Inferior parietal cortex (tissue), 1 donor: ENCODE measurements around the gene GIPC2.
"Not testable (repeated sequence)": the region's sequence is repeated elsewhere in the genome, so short reads cannot be mapped to it uniquely, and the experiment has no call there.

Source experiments
- DNase-seq: peaks from one replicate; pipeline ENCODE4 v3.0.0-alpha.2; 2016; ENCODE audit errors: extremely low spot score

Gene GIPC2

DNA sequence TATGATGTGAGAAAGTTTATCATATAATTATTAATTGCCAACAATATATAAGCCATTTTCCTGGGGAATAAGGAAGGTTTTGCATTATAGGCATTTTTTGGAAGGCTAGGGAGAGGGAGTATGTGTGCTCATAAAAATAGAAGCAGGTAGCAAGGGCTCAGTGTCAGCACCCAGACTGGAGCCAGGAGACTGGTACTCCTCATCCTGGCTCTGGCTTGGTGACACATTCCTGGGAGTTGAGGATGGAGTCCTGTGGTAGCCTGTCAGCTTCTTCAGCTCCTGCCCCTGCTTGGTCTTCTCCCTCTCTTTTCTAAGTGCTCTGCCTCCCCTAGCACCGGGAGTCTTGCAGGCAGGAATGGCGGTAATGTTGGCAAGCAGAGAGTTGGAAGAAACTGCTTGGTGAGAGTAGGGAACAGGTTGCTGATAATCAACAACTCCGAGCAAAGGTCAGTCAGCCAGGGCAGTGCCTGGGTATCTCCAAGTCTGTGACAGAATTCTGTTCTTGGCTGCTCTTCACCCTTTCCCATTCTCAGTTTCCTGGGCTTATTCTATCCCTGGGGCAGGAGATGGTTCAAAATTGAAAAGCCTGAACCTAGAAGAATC is 23.0 kb downstream of the GIPC2 start:
- DNase-seq, result no peak

DNA sequence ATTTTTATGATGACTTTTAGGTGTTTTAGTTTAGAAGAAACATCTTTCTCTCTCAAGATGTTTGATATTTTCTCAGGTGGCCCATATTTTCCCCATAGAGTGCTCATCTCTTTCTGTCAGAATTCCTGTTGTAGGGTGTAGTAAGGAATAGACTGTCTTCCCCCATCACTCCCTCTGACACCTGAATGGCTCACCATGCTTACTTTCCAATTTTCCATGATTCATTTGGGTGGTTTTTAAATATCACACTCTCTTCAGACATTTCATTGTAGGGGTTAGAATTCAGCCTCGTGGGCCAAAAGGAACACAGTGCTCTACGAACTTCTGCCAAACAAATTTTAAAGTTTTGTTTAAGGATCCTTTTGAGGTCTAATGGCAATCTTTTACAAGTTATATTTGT is 24.0 kb downstream of the GIPC2 start:
- no peak for DNase-seq

DNA sequence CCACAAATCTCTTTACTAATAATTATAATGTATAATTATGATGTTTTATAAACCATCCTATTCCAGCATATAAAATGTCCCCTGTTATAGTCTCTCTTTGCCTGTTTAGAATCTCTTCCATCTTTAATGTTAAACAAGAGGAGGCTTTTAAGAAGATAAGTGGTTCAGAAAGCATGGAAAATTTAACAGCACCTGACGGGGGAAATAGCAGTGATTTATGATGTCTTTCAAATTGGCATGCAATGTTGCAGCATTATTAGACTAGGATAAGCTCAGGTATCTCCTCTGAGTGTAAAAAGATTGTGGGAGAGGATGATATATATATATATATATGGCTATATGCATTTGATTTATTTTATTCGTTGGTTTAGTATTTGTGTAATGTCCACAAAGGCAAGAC is 24.4 kb downstream of the GIPC2 start:
- no peak for DNase-seq

DNA sequence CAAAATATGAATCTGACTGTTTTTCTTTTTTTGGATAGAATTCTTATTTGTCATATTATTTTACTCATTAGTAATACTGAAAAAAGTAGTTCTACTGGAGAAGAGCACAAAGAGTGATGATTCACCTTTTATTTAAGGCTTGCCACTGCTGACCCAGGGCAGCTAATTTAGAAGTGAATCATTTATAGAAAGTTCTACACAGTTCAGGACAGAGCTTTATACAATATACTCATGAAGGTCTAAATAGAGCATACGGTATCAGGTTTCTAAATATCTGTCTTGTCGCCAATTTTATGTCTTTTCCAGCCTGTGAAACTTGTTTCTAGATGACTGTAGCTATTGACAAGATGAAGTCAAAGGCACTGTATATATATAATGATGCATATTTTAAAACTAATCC is 25.0 kb downstream of the GIPC2 start:
- no peak for DNase-seq

DNA sequence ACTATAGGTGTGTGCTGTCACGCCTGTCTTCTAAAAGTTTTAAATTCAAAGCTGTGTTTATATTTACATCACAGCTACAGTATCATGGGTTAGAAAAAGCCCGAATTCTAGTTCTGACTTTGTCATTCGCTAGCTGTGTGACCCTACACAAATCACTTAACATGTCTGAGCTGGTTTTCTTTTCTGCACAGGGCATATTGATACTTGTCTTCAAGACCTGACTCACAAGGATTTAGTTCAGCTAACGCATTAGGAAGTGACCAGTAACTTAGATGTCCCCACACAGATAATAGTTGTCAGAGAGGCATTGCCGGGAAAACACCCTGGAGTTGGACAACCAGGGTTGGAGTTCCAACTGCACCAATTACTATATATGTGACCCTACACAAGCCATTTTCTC is 25.9 kb downstream of the GIPC2 start:
- DNase-seq, result no peak

DNA sequence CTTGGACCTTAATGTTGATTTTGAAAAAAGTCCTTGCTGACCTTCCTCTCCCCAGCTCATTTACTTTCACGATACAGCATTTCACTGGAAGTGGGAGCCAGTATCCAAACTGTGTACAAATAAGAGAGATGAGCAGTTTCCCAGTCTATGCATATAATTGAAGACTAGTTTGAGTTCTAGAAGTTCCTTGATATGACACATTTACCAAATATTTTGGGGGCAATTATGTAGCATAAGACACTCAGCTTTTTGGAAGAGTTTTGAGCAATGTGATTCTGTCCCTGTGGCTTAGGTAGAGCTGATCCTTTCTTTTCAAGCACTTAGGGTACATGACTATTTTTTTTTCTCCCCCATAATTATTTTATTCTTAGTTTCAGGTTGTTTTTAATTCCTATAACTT is 26.4 kb downstream of the GIPC2 start:
- DNase-seq, result no peak

DNA sequence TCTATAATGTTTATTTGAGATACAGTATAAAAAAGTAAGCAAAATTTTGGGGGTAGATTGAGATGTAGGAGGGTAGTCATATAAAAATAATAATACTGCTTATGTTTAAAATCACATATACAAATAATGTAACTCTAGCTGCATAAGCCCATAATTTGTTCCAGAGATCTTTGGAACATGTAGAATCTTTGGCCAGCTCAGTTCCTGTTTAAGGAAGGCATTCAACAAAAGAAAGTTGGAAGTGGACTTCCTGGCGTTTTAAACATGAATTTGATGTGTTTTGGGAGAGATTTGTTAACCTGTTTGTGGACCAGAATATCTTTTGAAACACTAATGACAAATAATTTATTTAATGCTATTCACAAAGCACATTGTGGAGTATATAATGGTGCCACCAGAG is 27.7 kb downstream of the GIPC2 start:
- DNase-seq, result no peak

DNA sequence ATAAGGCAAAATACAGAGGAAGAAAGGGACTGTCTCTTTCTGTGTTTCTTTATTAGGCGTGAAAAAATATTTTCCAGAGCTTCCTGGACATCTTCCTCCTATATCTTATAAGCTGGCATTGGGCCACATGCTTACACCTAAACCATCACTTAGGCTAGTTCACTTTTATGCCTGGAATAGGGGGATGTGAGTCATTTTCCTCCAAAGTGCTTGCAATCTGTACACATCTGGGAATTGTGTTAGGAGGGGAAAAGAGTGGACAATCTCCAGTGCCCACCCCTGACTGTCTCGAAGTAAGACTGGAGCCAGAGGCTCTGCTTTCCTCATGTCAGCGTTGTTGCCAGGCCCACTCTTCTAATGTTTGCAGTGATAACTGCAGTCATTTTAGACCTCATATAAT is 29.9 kb downstream of the GIPC2 start:
- no peak for DNase-seq

DNA sequence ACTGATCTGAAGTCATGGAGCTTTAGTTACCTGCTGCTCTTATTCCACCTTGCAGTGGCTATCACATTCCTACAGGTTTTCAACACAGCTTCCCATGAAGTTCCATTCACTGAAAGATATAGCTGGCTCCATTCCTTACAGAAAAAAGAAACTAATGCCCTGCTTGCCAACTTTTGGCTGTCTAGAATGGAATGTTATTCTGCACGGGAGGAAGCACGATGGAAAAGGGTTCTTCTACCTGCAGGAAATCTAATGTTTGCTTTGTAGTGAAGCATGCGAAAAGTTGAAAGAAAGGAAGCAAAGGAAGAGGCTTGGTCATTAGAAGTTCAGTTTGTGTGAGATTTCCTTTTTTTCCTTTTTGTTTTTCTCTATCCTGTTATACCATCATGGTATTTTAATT is 32.6 kb downstream of the GIPC2 start:
- no peak for DNase-seq

DNA sequence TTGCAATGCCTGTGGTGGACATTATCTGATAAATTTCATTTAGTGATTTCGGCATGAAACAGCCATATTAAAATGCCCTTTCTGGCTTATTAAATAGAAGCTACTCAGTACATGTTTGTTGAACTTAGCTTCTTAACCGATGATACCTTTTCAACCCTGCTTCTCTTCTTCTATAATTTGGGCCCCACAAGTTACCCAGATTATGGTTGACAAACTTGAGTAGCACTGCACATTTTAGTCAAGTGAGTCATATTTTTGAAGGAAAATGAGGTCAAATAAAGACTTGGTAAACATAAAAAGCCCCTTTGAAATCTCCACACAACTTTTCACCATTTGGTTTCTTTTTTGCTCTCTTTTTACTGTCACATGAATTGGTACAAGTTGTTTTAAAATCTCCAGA is 33.8 kb downstream of the GIPC2 start:
- DNase-seq, result no peak

DNA sequence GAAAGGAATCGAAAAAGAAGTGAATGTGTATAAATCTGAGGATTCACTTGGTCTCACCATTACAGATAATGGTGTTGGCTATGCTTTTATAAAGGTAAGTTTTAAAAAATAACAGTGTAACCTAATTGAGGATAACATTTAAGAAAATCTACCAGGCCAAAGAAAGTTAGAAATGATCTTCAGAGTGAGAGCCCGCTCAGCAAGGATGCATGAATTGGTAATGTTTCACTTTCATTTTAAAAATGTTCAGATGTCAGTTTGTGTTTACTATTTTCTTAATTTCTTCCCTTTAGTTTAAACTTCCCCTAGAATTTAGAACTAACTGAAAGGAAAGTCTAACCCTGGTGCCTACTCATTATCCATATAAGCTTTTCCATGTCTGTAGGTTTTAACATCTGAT is 35.0 kb downstream of the GIPC2 start:
- no peak for DNase-seq

DNA sequence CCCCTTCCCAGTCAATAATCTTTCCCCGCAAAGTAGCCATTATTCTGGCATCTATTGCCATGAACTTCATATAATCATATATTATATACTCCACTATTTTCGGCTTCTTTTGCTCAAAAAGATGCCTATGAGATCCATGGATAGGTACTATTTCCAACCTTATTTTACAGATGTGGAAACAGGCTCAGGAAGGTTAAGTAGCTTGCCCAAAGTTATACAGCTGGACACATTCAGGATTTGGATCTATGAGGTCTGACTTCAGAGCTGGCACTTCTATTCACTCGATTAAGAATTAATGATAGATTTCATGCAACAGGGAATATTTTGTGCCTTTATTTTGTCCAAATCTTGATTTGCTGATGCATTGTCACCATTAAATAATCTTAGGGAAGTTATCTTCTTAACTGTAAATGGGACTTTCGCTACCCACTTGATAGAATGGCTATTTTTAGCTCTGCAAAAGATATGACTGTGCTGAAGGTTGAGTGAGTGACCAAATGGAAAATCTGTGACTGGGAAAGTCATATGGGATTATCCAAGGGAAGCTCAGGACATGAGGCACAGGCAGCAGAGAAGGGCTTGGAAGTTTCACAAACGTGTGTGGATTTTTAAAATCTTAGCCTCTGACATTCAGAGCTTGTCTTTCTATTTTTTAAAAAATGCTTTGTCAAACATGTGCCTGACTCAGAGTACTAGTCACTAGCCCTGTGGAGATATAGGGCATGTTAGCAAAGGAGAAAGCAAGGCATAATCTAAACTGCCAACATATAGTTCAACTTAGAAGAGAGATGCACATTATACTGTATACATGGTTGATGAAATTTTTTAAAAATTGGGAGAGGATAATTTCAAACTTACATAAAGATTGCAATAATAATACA is 36.5 kb downstream of the GIPC2 start:
- DNase-seq, result no peak

DNA sequence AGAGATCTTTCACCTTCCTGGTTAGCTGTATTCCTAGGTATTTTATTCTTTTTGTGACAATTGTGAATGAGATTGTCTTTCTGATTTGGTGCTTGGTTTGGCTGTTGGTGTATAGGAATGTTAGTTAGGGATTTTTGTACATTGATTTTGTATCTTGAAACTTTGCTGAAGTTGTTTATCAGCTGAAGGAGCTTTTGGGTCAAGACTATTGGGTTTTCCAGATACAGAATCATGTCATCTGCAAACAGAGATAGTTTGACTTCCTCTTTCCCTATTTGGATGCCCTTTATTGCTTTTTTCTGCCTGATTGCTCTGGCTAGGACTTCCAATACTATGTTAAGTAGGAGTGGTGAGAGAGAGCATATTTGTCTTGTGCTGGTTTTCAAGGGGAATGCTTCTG is 38.9 kb downstream of the GIPC2 start:
- DNase-seq, result not testable (repeated sequence)

DNA sequence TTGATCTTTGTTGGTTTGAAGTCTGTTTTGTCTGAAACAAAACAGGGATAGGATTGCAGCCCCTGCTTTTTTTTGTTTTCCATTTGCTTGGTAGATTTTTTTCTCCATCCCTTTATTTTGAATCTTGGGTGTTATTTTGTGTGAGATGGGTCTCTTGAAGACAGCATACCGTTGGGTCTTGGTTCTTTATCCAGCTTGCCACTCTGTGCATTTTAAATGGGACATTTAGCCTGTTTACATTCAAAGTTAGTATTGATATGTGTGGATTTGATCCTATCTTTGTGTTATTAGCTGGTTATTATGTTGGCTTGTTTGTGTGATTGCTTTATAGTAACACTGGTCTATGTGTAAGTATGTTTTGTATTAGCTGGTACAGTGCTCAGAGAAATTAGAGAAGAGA is 40.9 kb downstream of the GIPC2 start:
- no peak for DNase-seq

DNA sequence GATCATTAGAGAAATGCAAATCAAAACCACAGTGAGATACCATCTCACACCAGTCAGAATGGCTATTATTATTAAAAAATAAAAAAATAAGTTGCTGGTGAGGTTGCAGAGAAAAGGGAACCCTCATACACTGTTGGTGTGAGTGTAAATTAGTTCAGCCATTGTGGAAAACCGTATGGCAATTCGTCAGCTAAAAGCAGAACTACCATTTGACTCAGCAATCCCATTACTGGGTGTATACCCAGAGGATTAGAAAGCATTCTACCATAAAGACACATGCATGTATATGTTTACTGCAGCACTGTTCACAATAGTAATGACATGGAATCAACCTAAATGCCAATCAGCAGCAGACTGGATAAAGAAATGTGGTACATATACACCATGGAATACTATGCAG is 42.2 kb downstream of the GIPC2 start:
- DNase-seq, result no peak

DNA sequence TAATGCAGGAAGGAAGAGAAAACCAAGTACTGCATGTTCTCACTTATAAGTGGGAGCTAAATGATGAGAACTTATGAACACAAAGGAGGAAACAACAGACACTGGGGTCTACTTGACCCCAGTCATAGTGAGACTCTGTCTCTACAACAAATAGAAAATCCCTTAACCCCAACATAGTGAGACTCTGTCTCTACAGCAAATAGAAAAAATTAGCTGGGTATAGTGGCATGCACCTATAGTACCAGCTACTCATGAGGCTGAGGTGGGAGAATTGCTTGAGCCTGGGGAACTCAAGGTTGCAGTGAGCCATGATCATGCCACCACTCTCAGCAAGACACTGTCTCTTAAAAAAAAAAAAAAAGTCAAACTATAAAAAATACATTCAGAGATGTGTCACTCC is 42.7 kb downstream of the GIPC2 start:
- DNase-seq, result no peak

DNA sequence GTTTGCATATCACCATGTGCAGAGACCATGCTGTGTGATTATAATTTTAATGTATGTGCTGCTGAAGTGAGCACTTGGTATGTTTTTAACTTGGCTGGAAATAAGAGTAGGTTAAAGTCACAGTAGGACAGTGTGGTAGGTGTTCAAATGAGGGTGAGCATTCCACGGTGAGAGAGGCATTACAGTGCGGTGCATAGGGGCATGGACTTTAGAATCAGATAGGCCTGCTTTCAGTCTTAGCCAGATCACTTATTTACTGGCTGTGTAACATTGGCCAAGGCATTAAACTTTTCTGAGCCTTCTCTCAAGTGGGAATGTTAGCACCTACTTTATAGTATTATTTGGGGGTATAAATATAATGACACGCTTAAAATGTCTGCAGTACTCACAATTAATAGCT is 43.2 kb downstream of the GIPC2 start:
- DNase-seq, result no peak

DNA sequence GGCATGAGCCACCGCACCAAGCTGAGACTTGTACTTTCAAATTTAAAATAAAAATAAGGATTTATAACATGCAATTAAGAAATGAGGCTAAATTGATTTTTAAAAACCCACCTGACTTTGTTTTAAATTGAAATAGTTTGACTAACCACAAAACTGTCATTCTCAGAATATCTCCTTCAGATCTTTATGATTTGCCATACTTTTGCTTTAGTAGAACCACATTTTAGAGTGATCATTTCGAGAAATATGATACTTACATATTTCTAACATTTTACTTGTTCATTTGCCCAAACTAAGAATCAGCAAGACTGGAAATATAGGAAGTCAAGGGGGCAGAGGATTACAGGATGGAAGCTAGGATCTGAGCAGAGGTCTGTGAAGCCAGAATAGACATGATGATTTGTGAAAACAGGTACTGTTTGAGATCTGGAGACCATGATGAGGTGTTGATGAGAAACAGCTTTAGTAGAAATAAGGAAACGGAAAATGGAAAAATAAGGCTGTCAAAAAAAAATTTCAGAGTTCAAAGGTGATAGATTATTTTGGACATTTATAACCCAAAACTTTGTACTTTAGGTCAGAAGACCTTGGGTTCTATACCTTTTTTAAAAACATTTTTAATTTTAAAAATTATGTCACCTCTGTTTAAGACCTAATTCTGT is 44.8 kb downstream of the GIPC2 start:
- no peak for DNase-seq

DNA sequence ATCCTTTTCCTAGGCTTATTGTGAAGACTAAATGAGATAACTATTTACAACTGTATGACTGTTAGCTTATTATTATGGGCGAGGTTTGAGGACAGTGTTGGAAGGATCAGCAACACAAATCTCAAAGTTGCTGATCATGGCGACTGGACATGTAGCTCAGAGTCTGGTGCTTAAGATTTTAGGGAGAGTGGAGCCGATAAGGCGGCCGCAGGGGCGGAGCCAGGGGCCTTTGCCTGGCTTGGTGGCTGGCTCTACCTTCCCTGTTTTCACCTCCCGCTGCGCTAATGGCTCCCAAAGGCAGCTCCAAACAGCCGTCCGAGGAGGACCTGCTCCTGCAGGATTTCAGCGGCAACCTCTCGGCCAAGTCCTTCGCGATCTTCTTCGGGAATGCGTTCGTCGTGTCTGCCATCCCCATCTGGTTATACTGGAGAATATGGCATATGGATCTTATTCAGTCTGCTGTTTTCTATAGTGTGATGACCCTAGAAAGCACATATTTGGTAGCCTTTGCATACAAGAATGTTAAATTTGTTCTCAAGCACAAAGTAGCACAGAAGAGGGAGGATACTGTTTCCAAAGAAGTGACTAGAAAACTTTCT is 45.5 kb downstream of the GIPC2 start:
- DNase-seq, result no peak

DNA sequence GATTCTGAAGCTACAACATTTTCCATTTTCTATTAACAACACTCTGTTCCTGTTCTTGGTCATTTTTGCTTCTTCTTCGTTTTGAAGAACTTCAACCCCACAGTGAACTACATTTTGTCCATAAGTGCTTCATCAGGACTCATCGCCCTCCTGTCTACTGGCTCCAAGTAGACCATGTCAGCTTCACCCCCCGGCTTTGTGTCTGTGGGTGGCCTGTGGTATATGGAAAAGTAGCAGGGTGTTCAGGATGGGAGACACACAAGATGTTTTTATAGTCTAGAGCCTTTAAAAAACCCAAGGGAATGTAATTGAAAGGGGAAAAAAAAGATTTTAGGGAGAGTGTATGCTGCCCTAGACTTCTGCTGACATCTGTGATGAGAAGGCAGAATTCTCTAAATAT is 46.1 kb downstream of the GIPC2 start:
- no peak for DNase-seq

DNA sequence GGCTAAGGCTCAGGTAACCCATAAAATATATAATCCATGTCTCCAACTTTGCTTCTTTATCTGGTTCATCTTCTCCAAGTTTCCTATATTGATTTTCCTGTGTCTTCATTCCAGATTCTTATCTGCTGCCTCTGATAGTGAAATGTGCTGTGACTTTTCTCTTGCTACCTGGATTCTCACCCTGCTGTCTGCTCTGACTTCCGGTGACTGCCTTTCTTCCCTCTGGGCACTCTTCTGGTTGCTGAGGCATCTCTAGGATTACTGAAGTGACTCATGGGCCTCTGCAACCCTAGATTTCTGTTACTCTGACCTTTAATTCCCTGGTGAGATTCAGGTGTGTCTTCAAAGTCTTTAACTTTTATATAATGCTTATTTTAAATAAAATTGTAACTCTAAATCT is 46.9 kb downstream of the GIPC2 start:
- DNase-seq, result no peak

DNA sequence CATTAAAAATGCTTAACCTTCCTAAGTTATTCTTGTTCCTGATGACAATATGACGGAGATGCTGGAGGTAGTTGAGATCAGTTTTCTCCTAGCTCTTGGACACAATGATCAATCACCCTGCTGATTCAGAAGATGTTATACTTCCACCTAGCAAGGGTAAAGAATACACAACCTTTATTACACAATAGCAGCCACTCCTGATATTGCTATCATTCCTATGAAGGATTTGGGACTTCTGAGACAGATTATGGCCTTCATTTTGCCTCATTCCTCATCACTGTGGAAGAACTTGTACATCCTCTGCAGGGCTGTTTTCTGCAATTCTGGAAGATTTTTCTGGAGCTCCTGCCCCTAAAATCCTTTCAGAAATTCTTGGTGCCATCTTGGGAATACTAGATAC is 47.8 kb downstream of the GIPC2 start:
- DNase-seq, result no peak

DNA sequence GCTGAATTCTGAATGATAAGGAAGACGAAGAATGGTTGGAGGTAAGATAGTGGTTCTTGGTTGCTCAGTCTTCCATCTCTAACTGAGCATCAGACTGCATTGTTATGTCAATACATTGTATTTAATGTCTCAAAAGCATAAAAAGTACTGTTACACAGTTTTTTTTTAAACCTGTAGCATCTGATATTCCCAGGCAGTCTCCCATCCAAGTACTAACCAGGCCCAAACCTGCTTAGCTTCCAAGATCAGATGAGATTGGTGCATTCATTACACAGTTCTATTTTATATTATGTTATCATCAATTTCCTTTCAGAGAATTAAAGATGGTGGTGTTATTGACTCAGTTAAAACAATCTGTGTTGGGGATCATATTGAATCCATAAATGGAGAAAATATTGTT is 48.9 kb downstream of the GIPC2 start:
- no peak for DNase-seq
